ENCODE measurements around the gene SLC26A8.
"Not testable (repeated sequence)": the region's sequence is repeated elsewhere in the genome, so short reads cannot be mapped to it uniquely, and the experiment has no call there.

Gene SLC26A8

DNA sequence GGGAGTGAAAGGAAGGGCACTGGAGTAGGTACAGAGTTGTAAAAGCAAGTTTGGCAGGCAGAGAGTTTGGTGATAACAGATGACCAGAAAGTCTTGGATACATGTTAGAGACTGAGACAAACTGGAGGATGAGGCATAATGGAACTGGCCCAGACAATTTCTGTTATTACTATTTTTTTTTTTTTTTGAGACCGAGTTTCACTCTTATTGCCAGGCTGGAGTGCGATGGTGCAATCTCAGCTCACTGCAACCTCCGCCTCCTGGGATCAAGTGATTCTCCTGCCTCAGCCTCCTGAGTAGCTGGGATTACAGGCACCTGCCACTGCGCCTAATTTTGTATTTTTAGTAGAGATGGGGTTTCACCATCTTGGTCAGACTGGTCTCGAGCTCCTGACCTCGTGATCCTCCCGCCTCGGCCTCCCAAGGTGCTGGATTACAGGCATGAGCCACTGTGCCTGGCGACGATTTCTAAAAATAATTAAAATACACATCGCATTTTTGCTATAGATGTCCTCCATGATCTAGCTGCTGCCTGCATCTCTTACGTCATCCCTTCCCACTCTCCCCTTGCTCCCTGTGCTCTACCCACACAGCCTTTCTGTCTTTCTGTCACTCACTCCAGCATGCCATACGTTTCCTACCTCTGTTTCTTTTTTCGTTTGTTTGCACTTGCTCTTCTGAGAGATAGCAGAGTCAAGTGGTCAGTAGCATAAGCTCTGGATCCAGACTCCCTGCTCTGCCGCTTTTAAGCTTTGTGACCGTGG is 26.7 kb upstream of the SLC26A8 start:
- DNase-seq (ENCODE audit: low spot score): no peak

DNA sequence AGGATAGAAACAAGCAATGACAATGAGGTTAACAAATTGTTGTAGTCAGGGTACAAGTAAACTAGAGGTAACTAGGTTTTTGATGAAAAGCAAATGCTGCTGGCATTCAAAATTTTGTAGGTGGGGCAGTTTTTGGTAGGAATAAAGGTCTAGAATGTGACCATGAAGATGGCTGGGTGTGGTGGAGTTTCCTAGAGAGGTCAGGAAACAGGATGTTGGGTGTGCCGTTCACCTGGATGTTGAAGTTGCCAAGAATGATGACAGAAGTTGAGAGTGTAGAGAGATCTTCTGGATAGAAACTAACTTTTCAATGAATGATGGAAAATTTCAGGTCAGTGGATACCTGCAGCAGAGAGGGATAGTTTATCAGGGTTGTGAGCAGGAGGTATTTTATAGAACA is 25.9 kb upstream of the SLC26A8 start:
- no peak for DNase-seq (ENCODE audit: low spot score)

GRCh38 chr6:36049582-36049981 is 25.1 kb upstream of the SLC26A8 start:
- DNase-seq (ENCODE audit: low spot score): no peak

DNA sequence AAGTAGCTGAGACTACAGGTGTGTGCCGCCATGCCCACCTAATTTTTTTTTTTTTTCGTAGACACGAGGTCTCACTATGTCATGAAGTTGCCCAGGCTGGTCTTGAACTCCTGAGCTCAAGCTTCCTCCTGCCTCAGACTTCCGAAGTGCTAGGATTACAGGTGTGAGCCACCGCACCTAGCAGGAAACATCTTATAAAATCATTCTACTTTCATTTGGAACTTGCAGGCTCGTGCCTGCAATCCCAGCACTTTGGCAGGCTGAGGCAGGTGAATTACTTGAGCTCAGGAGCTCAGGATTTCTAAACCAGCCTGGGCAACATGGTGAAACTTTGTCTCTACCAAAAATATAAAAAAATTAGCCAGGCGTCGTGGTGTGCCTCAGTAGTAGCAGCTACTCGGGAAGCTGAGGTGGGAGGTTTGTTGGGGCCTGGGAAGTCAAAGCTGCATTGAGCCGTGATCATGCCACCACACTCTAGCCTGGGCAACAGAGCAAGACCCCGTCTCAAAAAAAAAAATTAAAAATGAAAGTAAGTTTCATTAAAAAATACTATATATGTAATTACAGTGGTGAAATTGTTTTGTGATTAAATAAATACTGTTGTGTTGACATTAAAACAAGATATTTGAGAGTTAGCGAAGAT is 18.3 kb upstream of the SLC26A8 start:
- DNase-seq (ENCODE audit: low spot score): no peak

DNA sequence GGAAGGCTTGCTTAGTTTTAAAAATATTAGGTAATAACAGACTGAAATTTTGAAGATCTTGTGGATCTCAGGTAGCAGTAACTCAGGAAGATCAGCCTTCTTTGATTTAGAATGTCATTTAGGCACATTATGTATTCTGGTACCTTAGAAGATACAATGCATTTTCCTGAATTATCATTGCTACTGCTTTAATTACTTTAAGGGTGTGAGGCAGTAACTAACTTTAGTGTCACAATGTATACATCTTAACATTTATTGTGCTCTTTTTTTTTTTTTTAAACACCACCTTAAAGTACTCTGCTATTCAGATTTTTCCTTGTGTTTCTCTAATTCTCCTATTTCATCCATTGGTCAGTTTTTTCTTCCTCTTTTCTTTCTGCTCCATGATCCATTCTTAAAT is 16.5 kb upstream of the SLC26A8 start:
- DNase-seq (ENCODE audit: low spot score): no peak

- no peak for DNase-seq (ENCODE audit: low spot score)
Observed at GRCh38 chr6:36039112-36039511, 14.7 kb upstream of the SLC26A8 start.

DNA sequence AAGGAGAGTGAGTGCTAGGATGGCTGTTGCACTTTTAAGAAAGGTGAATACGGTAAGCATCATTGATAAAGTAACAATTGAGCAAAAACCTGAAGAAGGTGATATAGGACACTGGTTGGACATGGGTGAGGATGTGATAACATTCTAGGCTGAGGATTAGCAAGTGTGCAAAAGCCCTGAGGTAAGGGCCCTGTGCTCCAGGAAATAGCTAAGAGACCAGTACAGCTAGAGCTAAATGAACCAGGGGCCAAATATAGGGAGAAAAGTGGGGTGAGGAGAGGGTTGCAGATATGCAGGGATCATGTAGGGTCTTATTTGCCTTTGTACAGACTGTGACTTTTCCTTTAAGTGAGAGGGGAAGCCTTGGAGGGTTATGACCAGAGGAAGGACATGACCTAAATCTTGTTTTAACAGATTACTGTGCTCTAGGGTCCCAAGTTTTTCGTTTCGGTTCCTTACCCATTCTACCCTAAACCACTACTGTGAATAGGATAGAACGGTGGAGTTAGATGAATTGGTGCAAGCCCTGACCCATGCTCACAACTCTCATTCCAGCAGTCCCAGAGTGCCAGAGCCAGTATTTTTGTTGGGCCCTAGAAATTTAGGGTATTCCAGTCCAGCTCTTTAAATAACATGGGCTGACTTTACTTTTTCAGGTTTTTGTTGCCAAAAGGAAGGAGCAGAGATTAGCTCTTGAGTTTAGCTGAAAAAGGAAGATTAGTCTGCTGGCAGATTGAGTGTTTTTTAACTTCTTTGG is 13.9 kb upstream of the SLC26A8 start:
- DNase-seq (ENCODE audit: low spot score): no peak

DNA sequence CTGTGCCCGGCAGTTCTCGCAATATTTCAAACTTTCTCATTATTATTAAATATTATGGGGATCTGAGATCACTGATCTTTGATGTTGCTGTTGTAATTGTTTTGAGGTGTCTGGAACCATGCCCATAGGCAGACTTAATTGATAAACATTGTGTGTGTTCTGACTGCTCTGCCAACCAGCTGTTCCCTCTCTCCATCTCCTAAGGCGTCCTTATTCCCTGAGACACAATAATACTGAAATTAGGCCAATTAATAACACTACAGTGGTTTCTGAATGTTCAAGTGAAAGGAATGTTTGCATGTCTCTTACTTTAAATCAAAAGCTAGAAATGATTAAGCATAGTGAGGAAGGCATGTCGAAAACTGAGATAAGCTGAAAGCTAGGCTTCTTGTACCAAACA is 10.8 kb upstream of the SLC26A8 start:
- DNase-seq (ENCODE audit: low spot score): no peak

DNA sequence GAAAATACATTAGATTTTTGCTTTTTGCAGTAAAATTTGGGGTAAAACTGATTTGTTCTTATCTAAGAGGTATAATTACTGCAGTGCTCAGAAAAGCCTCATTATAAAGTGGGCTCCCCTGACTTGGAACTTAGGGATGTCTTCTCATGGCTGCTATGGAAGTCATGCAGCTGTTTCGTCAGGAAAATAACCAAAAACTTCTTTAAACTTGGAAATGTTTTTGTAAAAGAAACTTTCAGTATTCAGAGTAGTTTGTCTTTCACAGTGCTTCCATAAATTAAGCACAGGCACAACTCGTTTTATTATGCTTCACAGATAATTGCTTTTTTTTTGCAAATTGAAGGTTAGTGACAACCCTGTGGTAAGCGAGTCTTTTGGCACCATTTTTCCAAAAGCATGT is 10.0 kb upstream of the SLC26A8 start:
- DNase-seq (ENCODE audit: low spot score): no peak

DNA sequence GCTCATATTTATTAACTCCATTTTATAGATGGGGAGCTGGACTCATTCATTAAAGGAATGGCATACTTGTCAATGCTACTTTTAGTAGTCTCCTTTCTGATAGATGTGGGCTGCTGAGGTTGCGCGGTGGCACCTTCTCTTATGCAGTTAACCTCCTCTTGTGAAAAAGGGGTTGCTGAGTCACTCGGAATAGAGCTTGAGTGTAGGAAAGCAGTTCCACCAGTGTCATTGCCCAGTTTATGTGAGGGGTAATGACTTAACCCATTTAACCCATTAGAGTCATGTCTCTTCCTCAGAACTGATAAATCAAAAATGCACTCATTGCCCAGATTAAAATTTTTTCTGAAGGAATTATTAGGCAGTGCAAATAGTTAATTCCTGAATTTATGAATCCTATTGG is 9.5 kb upstream of the SLC26A8 start:
- no peak for DNase-seq (ENCODE audit: low spot score)

GRCh38 chr6:36033144-36033543 is 8.7 kb upstream of the SLC26A8 start:
- DNase-seq (ENCODE audit: low spot score): not testable (repeated sequence)

DNA sequence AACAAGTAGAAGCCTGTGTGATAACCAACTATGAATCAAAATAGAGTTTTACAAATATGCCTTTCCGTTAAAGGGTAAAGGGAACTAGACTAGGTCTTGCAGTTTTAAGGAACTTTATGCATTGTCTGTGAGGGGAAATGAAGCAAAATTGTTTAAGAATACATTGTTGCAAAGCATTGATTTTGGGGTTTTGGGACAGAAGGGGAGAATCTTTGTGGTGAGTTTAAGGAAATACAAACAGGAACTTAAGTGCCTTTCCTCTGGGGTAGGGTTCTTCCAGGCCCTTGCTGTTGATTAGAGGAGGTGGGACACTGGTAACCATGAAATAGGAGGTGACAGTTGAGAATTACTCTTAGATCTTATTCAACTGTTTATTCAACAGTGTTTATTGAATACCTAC is 7.8 kb upstream of the SLC26A8 start:
- no peak for DNase-seq (ENCODE audit: low spot score)

DNA sequence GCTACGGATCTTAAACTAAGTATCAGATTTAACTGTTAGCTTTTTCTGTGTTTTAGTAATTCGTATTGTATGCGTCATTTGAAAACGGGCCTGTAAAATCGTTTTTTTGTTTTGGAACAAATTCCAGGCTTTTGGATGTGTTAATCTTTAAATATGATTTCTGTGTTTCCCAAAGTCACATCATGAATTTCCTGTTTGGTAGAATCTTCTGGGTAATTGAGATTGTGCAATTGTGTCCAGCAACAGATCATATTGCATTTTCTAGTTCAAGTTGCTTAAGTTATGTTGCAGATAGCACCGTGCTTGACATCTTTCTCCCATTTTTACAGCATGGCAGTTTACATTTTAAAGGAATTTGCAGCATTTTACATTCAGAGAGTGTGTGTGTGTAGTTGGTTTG is 5.0 kb upstream of the SLC26A8 start:
- DNase-seq (ENCODE audit: low spot score): no peak

GRCh38 chr6:36028877-36029324 is 4.5 kb upstream of the SLC26A8 start:
- peak; percentile 35 for DNase-seq (ENCODE audit: low spot score)

DNA sequence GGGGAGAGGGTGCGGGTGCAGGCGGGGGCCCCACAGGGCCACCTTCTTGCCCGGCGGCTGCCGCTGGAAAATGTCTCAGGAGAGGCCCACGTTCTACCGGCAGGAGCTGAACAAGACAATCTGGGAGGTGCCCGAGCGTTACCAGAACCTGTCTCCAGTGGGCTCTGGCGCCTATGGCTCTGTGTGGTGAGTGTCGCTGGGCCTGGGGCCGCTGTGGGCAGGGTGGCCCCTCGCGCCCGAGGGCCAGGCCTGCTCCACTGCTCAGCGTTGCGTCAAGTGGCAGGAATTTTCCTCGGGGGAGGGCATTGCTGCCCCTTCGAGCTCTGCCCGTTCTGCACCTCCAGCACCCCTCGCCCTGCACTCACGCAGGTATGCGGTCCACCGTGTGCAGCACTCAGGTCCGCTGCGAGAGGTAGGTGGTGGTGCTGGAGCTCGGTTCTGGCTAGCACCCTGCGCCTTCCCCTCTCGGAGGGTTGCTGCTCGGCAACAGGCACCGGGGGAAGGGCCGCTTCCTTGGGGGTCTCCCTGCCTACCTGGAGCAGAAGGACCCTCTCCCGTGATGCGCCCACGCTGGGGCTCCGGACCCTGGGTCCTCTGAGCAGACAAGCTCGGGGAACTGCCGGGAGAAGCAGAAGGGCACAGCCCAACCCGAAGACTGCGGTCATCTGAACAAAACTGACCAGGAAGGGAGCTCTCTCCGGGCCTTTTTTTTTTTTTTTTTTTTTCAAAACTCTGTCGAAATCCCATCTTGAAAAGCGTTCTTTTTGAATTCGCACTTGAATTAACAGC is 3.8 kb upstream of the SLC26A8 start:
- DNase-seq (ENCODE audit: low spot score): peak; percentile 13

DNA sequence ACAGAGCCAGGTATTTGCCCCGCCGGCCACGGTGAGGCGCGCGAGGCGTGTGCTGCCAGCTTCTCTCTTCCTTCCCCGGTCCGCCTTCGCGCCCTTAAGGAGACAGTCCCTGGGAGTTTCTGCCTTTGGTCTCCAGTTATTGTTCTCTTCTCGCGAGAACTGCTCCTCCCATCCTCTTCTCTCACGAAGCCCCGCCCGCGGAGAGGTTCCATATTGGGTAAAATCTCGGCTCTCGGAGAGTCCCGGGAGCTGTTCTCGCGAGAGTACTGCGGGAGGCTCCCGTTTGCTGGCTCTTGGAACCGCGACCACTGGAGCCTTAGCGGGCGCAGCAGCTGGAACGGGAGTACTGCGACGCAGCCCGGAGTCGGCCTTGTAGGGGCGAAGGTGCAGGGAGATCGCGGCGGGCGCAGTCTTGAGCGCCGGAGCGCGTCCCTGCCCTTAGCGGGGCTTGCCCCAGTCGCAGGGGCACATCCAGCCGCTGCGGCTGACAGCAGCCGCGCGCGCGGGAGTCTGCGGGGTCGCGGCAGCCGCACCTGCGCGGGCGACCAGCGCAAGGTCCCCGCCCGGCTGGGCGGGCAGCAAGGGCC is 3.2 kb upstream of the SLC26A8 start, which contains the start of gene MAPK14:
MAPK14 (plus strand) TSS at position 308 of the 587 bp plus-strand sequence. CDS start 350 bp downstream, outside the sequence.
- peak; percentile 94 for DNase-seq (ENCODE audit: low spot score)

GRCh38 chr6:36025932-36026327 is 1.5 kb upstream of the SLC26A8 start:
- DNase-seq (ENCODE audit: low spot score): no peak

- DNase-seq (ENCODE audit: low spot score): no peak
Observed at GRCh38 chr6:36025260-36025931, 955 bp upstream of the SLC26A8 start.

- no peak for DNase-seq (ENCODE audit: low spot score)
Observed at GRCh38 chr6:36020154-36020553, 4.3 kb downstream of the SLC26A8 start.

GRCh38 chr6:36019167-36019566 is 5.3 kb downstream of the SLC26A8 start:
- no peak for DNase-seq (ENCODE audit: low spot score)

DNA sequence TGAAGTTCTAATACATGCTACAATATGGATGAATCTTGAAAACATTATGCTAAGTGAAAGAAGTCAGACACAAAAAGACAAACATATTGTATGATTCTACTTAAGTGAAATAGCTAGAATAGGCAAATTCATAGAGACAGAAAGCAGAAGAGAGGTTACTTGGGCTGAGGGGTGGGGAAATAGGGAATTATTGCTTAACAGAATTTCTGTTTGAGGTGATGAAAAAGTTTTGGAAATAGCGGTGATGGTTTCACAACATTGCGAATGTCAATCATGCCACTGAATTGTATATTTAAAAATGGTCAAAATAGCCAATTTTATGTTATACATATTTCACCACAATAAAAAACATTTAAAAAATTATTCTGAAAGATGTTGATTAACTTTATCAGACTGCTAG is 6.1 kb downstream of the SLC26A8 start:
- no peak for DNase-seq (ENCODE audit: low spot score)
